ENCODE results near the gene CDC14A.

The CDC14A gene

DNA sequence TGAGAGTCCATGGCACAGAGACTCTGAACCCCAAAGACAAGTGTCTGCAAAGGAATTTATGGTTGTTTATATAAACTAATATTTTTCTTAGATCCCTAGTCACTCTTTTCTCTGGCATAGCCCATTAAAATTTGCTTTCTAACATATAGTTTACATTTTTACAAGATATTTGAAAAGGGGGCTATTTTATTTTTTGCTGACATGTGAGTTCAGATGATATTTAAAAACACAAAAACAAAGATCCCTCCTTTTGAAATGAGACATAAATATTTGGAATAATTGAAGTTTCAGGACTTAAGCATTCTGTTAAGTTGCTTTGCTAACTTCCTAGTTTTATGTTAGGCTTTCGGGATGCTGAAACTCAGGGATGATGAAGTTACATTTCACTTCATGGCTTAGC lies 86.1 kb downstream of the CDC14A start:
- no peak overlapping the region for H3K4me3 ChIP-seq (ENCODE audit: low read length)

DNA sequence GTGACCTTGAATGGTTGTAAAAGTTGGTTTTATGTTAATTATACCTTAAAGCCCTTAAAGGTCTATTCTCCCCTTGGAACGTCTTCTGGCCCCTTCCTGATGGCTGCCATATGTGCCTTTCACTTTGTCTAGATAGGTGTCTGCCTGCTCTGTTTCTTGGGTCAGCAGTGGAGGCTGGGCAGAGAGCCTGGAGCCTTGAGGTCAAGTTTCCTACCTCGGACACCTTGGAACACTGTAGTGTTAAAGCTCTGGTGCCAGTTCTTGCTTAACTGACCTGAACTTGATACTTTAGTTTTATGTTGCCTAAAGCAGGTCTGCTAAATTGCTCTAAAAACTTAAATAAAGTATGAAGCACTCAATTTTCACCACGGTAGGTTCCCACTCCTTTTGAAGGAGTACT lies 86.5 kb downstream of the CDC14A start:
- H3K27me3 ChIP-seq (ENCODE audit: insufficient read depth, low read length), result no peaks in the 10 kb centered on the region
- H3K9me3 ChIP-seq (ENCODE audit: insufficient read depth, low read depth, low read length), result no peaks in the 10 kb centered on the region
- no peak overlapping the region for H3K9ac ChIP-seq (ENCODE audit: low read depth, low read length)
- H3K27ac ChIP-seq (ENCODE audit: low read length), result no peak overlapping the region
- no peak overlapping the region for H3K4me3 ChIP-seq (ENCODE audit: low read length)
- 0 out of 2 replicates have a peak, but pooled peaks cover 2% of the 10 kb centered on the region for H3K36me3 ChIP-seq (ENCODE audit: insufficient read depth, low read depth, low read length)
- peaks cover 35% of the 10 kb centered on the region; the same call in 1 of the 2 replicates for H3K4me1 ChIP-seq (ENCODE audit: insufficient read depth, low read length)

More for the DNA sequence above, 86.1 kb downstream of the CDC14A start:
- Histone ChIP-seq H3K9me3 (ENCODE audit: insufficient read depth, low read depth, low read length) (no peaks in the 10 kb centered on the region), H3K9ac (ENCODE audit: low read depth, low read length) (no peak overlapping the region), H3K27me3 (ENCODE audit: insufficient read depth, low read length) (no peaks in the 10 kb centered on the region), H3K27ac (ENCODE audit: low read length) (no peak overlapping the region), H3K4me1 (ENCODE audit: insufficient read depth, low read length) (peaks cover 36% of the 10 kb centered on the region; the same call in 1 of the 2 replicates), H3K36me3 (ENCODE audit: insufficient read depth, low read depth, low read length) (no peaks in the 10 kb centered on the region)

GRCh38 chr1:100440075-100440809 lies 87.9 kb downstream of the CDC14A start:
- H3K27ac ChIP-seq (ENCODE audit: low read length), result no peak overlapping the region
- peaks cover 23% of the 10 kb centered on the region; the same call in 1 of the 2 replicates for H3K4me1 ChIP-seq (ENCODE audit: insufficient read depth, low read length)
- H3K36me3 ChIP-seq (ENCODE audit: insufficient read depth, low read depth, low read length), result 0 out of 2 replicates have a peak, but pooled peaks cover 4% of the 10 kb centered on the region
- H3K9me3 ChIP-seq (ENCODE audit: insufficient read depth, low read depth, low read length), result no peaks in the 10 kb centered on the region
- no peaks in the 10 kb centered on the region for H3K27me3 ChIP-seq (ENCODE audit: insufficient read depth, low read length)
- H3K9ac ChIP-seq (ENCODE audit: low read depth, low read length), result no peak overlapping the region
- no peak overlapping the region for H3K4me3 ChIP-seq (ENCODE audit: low read length)

GRCh38 chr1:100441146-100441545 lies 88.8 kb downstream of the CDC14A start:
- 0 out of 2 replicates have a peak, but pooled peaks cover 4% of the 10 kb centered on the region for H3K36me3 ChIP-seq (ENCODE audit: insufficient read depth, low read depth, low read length)
- peaks cover 23% of the 10 kb centered on the region; the same call in 1 of the 2 replicates for H3K4me1 ChIP-seq (ENCODE audit: insufficient read depth, low read length)
- no peaks in the 10 kb centered on the region for H3K9me3 ChIP-seq (ENCODE audit: insufficient read depth, low read depth, low read length)
- no peak overlapping the region for H3K9ac ChIP-seq (ENCODE audit: low read depth, low read length)
- H3K4me3 ChIP-seq (ENCODE audit: low read length), result no peak overlapping the region
- no peaks in the 10 kb centered on the region for H3K27me3 ChIP-seq (ENCODE audit: insufficient read depth, low read length)
- no peak overlapping the region for H3K27ac ChIP-seq (ENCODE audit: low read length)

DNA sequence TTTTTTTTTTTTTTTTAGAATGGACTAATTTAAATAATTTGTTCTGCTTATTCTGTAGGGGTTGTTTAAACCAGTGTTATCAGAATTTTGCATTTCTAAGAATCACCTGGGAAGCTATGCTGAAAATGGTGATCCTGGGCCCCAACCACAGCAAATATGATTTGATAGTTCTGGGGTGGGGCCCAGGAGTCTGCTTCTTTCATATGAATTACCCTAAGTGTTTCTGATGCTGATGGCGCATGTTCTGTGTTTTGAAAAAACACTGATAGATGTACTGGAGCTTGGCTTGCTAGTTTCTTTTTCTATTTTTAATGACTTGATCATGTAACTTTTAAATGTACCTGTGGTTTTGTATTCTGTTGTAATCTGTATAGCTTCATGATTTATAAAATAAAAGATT lies 89.3 kb downstream of the CDC14A start:
- H3K27me3 ChIP-seq (ENCODE audit: insufficient read depth, low read length), result no peaks in the 10 kb centered on the region
- H3K9me3 ChIP-seq (ENCODE audit: insufficient read depth, low read depth, low read length), result no peaks in the 10 kb centered on the region
- 0 out of 2 replicates have a peak, but pooled peaks cover 4% of the 10 kb centered on the region for H3K36me3 ChIP-seq (ENCODE audit: insufficient read depth, low read depth, low read length)
- peaks cover 23% of the 10 kb centered on the region; the same call in 1 of the 2 replicates for H3K4me1 ChIP-seq (ENCODE audit: insufficient read depth, low read length)
- H3K9ac ChIP-seq (ENCODE audit: low read depth, low read length), result no peak overlapping the region
- no peak overlapping the region for H3K4me3 ChIP-seq (ENCODE audit: low read length)
- H3K27ac ChIP-seq (ENCODE audit: low read length), result no peak overlapping the region

GRCh38 chr1:100443811-100444571 lies 91.7 kb downstream of the CDC14A start:
- Histone ChIP-seq H3K27ac (ENCODE audit: low read length) (no peak overlapping the region), H3K4me3 (ENCODE audit: low read length) (no peak overlapping the region), H3K4me1 (ENCODE audit: insufficient read depth, low read length) (peaks cover 13% of the 10 kb centered on the region; the same call in 1 of the 2 replicates), H3K9ac (ENCODE audit: low read depth, low read length) (no peak overlapping the region), H3K27me3 (ENCODE audit: insufficient read depth, low read length) (no peaks in the 10 kb centered on the region), H3K36me3 (ENCODE audit: insufficient read depth, low read depth, low read length) (0 out of 2 replicates have a peak, but pooled peaks cover 4% of the 10 kb centered on the region), H3K9me3 (ENCODE audit: insufficient read depth, low read depth, low read length) (no peaks in the 10 kb centered on the region)

DNA sequence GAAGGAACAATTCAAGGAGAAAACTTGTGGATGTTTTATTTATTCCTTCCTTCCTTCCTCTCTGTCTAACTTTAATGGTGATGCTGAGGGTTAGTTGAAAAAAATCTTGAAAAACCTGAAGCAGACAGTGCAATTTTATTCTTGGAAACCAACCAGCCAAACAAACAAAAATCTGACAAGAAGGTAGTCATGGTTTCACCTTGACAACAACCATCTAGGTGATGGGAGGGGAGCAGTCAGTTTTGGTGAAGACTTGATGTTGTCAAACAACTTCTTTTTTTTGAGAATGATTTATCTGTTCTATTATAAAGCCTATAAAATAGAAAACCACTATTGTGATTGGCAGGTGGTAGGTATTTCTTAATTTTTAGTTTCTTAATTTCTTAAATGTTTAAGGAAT lies 93.3 kb downstream of the CDC14A start:
- Histone ChIP-seq H3K27me3 (ENCODE audit: insufficient read depth, low read length) (no peaks in the 10 kb centered on the region), H3K27ac (ENCODE audit: low read length) (no peak overlapping the region), H3K4me3 (ENCODE audit: low read length) (no peak overlapping the region), H3K4me1 (ENCODE audit: insufficient read depth, low read length) (peaks cover 1% of the 10 kb centered on the region; the same call in 1 of the 2 replicates), H3K9ac (ENCODE audit: low read depth, low read length) (no peak overlapping the region), H3K9me3 (ENCODE audit: insufficient read depth, low read depth, low read length) (no peaks in the 10 kb centered on the region), H3K36me3 (ENCODE audit: insufficient read depth, low read depth, low read length) (peaks cover 4% of the 10 kb centered on the region; the same call in 1 of the 2 replicates)

GRCh38 chr1:100448366-100448765 lies 96.1 kb downstream of the CDC14A start:
- peaks cover 4% of the 10 kb centered on the region; the same call in 1 of the 2 replicates for H3K36me3 ChIP-seq (ENCODE audit: insufficient read depth, low read depth, low read length)
- H3K9ac ChIP-seq (ENCODE audit: low read depth, low read length), result no peak overlapping the region
- no peak overlapping the region for H3K27ac ChIP-seq (ENCODE audit: low read length)
- H3K9me3 ChIP-seq (ENCODE audit: insufficient read depth, low read depth, low read length), result no peaks in the 10 kb centered on the region
- H3K4me3 ChIP-seq (ENCODE audit: low read length), result no peak overlapping the region
- no peaks in the 10 kb centered on the region for H3K27me3 ChIP-seq (ENCODE audit: insufficient read depth, low read length)
- no peaks in the 10 kb centered on the region for H3K4me1 ChIP-seq (ENCODE audit: insufficient read depth, low read length)

DNA sequence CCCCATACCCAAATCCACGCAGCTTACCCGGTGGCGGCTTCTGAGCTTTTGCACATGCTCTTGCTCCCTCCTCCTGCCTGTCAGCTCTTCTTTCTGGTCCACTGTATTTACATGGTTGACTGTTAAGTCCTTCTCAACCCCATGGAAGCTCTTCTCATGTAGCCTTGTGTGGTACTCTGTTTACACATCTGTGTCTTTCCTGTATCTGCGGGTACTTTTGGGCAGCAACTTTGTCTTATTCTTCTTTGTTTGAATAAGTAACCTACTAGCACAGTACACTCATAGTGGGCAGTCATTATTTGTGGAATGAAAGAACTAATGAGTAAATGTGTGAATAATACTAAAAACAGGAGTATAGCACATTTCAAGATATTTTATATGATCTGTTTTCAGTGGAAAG lies 97.2 kb downstream of the CDC14A start:
- H3K9ac ChIP-seq (ENCODE audit: low read depth, low read length), result no peak overlapping the region
- H3K36me3 ChIP-seq (ENCODE audit: insufficient read depth, low read depth, low read length), result no peaks in the 10 kb centered on the region; the same call in 1 of the 2 replicates
- no peaks in the 10 kb centered on the region for H3K27me3 ChIP-seq (ENCODE audit: insufficient read depth, low read length)
- no peak overlapping the region for H3K4me3 ChIP-seq (ENCODE audit: low read length)
- H3K27ac ChIP-seq (ENCODE audit: low read length), result no peak overlapping the region
- no peaks in the 10 kb centered on the region for H3K9me3 ChIP-seq (ENCODE audit: insufficient read depth, low read depth, low read length)
- no peaks in the 10 kb centered on the region for H3K4me1 ChIP-seq (ENCODE audit: insufficient read depth, low read length)

DNA sequence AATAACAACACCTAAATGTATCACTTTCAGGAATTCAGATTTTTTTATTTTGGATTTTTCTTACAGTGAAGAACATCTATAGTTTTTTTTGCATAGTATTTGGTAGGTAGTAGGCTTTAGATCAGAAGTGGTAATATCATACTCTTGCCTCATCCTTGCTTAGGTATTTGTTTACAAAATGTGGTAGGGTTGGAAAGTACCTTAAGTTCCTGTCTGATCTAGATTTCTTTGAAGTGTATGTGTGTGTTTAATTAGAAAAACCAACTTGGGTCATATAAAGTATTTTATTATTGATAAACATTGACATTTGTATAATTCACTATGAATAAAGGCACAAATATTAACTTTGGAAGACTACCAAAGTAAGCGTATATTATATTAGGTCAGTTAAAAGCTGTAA lies 100.3 kb downstream of the CDC14A start:
- no peaks in the 10 kb centered on the region for H3K9me3 ChIP-seq (ENCODE audit: insufficient read depth, low read depth, low read length)
- no peak overlapping the region for H3K9ac ChIP-seq (ENCODE audit: low read depth, low read length)
- H3K4me1 ChIP-seq (ENCODE audit: insufficient read depth, low read length), result no peaks in the 10 kb centered on the region
- no peak overlapping the region for H3K27ac ChIP-seq (ENCODE audit: low read length)
- H3K4me3 ChIP-seq (ENCODE audit: low read length), result no peak overlapping the region
- no peaks in the 10 kb centered on the region; the same call in 1 of the 2 replicates for H3K36me3 ChIP-seq (ENCODE audit: insufficient read depth, low read depth, low read length)
- H3K27me3 ChIP-seq (ENCODE audit: insufficient read depth, low read length), result no peaks in the 10 kb centered on the region

GRCh38 chr1:100455478-100456072 lies 103.3 kb downstream of the CDC14A start:
- Histone ChIP-seq H3K9ac (ENCODE audit: low read depth, low read length) (no peak overlapping the region), H3K27me3 (ENCODE audit: insufficient read depth, low read length) (no peaks in the 10 kb centered on the region), H3K27ac (ENCODE audit: low read length) (no peak overlapping the region), H3K36me3 (ENCODE audit: insufficient read depth, low read depth, low read length) (no peaks in the 10 kb centered on the region; the same call in 1 of the 2 replicates), H3K4me1 (ENCODE audit: insufficient read depth, low read length) (peaks cover 5% of the 10 kb centered on the region; the same call in 1 of the 2 replicates), H3K4me3 (ENCODE audit: low read length) (no peak overlapping the region), H3K9me3 (ENCODE audit: insufficient read depth, low read depth, low read length) (no peaks in the 10 kb centered on the region)

All from iPS-20b (cell line).